ENCODE measurements around the gene GRIK4. TPM values are rescaled to one million over a fixed set of nuclear protein-coding genes. Genes with fewer than 3 reads are reported as not detected.

The GRIK4 gene
- total and polyA plus RNA-seq, 12 donors = 0.33 to 4.8 (median 3.0) TPM

DNA sequence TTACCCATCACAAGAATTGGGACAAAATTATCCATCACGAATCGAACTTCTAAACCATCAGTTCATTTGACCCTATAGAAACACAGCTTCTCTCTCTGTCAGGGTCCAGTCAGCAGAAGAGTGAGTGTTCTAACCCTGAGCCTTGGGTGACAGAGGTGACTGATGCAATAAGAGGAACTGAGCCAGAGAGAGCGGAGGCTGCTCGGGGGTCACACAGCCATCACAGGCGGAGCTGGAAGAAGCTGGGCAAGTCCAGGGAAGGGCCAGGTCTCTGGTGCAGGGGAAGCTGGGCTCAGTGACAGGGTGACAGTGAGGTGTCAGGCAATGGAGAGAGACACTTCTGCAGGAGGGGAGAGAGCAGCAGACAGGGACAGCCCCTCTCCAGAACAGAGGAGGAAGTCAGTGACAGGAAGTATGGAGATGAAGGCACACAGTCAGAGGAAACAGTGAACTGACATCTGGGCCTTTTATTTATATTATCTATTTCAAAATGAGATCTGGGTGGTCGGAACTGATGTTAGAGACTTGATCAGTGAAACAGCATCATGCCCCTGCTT, 328.4 kb downstream of the GRIK4 start:
- Histone ChIP-seq H3K27me3 (no peaks in the 10 kb centered on the region), H3K9me3 (replicated peaks in 1 of 3) (no peaks in the 10 kb centered on the region), H3K4me1 (replicated peaks in 1 of 2) (no peaks in the 10 kb centered on the region), H3K4me3 (no peak overlapping the region), H3K27ac (no peak overlapping the region), H3K36me3 (replicated peaks in 1 of 2) (no peaks in the 10 kb centered on the region)
- DNase-seq = no peak
- intact Hi-C loops (cut with DNase I) = no loop called here
- TF ChIP-seq POLR2A (IDR thresholded peaks at IDR 0.05) = no peak
- TF ChIP-seq, protein P1, sequence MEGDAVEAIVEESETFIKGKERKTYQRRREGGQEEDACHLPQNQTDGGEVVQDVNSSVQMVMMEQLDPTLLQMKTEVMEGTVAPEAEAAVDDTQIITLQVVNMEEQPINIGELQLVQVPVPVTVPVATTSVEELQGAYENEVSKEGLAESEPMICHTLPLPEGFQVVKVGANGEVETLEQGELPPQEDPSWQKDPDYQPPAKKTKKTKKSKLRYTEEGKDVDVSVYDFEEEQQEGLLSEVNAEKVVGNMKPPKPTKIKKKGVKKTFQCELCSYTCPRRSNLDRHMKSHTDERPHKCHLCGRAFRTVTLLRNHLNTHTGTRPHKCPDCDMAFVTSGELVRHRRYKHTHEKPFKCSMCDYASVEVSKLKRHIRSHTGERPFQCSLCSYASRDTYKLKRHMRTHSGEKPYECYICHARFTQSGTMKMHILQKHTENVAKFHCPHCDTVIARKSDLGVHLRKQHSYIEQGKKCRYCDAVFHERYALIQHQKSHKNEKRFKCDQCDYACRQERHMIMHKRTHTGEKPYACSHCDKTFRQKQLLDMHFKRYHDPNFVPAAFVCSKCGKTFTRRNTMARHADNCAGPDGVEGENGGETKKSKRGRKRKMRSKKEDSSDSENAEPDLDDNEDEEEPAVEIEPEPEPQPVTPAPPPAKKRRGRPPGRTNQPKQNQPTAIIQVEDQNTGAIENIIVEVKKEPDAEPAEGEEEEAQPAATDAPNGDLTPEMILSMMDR (IDR thresholded peaks at IDR 0.05) = no peak
- WGBS, 4 donors = 65 to 70% (median 68%) methylated on average over 6 of the region's 6 CpGs

DNA sequence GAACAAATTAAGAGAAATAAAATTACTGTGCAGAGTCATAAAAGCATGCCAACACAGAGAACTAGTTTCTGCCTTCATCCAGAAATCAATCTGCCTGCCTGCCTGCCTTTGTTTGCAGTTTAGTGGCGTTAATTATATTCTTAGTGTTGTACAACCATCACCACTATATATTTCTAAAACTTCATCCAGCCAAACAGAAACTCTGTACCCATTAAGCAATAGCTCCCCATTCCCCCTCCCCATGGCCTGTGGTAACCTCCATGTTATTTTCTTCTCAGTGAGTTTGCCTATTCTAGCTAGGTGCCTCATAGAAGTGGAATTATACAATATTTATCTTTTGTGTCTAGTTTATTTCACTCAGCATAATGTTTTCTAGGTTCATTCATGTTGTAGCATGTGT, 329.1 kb downstream of the GRIK4 start:
- no peak for TF ChIP-seq POLR2A (IDR thresholded peaks at IDR 0.05)
- TF ChIP-seq, protein P1 (IDR thresholded peaks at IDR 0.05) = no peak
- Histone ChIP-seq H3K27me3 (no peaks in the 10 kb centered on the region), H3K27ac (no peak overlapping the region), H3K4me3 (no peak overlapping the region), H3K36me3 (replicated peaks in 1 of 2) (no peaks in the 10 kb centered on the region), H3K9me3 (replicated peaks in 1 of 3) (no peaks in the 10 kb centered on the region), H3K4me1 (replicated peaks in 1 of 2) (no peaks in the 10 kb centered on the region)
- intact Hi-C loops (cut with DNase I) = no loop called here
- no peak for DNase-seq
- 89 to 100% (median 93%) methylated on average over 1 of the region's 1 CpG for WGBS, 4 donors

DNA sequence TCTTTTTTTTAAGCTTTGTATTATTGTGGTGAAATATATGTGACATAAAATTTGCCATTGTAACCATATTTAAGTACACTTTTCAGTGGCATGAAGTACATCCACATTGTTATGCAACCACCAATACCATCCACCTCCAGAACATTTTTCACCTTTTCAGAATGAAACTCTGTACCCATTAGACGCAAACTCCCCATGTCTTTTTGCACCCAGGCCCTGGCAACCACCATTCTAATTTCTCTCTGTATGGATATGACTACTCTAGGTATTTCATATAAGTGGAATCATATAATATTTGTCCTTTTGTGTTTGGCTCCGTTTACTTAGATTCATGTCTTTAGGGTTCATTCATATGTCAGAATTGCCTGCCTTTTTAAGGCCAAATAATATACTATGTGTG, 329.5 kb downstream of the GRIK4 start:
- Histone ChIP-seq H3K36me3 (replicated peaks in 1 of 2) (no peaks in the 10 kb centered on the region), H3K9me3 (replicated peaks in 1 of 3) (no peaks in the 10 kb centered on the region), H3K4me1 (replicated peaks in 1 of 2) (no peaks in the 10 kb centered on the region), H3K4me3 (no peak overlapping the region), H3K27ac (no peak overlapping the region), H3K27me3 (no peaks in the 10 kb centered on the region)
- intact Hi-C loops (cut with DNase I) = no loop called here
- DNase-seq = no peak
- 45 to 72% (median 56%) methylated on average over 2 of the region's 2 CpGs for WGBS, 4 donors
- TF ChIP-seq, protein P1 (IDR thresholded peaks at IDR 0.05) = no peak
- TF ChIP-seq POLR2A (IDR thresholded peaks at IDR 0.05) = no peak

DNA sequence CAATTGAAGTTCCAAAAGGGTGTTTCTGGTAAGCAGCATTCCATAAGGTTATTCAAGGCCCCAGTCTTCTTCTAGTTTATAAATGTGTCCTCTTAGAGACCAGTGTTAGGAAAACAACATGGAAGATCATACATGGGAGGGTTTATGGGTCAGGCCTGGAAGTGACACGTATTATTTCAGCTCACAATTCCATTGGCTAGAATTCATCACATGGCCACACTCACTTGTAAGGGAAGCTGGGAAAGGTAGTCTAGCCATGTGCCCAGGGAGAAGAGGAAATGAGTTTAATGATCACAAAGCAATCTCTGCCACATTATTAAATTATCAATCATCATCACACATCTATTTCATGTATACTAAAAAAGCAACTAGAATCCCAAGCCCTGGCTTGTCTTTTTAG, 330.6 kb downstream of the GRIK4 start:
- no peaks in the 10 kb centered on the region for H3K27me3 ChIP-seq
- no peak for DNase-seq
- TF ChIP-seq, protein P1 (IDR thresholded peaks at IDR 0.05) = no peak
- TF ChIP-seq POLR2A (IDR thresholded peaks at IDR 0.05) = no peak
- no peaks in the 10 kb centered on the region for H3K9me3 ChIP-seq (replicated peaks in 1 of 3)
- H3K4me3 ChIP-seq = no peak overlapping the region
- no peaks in the 10 kb centered on the region for H3K4me1 ChIP-seq (replicated peaks in 1 of 2)
- intact Hi-C loops (cut with DNase I) = no loop called here
- no peak overlapping the region for H3K27ac ChIP-seq
- 76 to 91% (median 86%) methylated on average over 1 of the region's 1 CpG for WGBS, 4 donors
- H3K36me3 ChIP-seq (replicated peaks in 1 of 2) = no peaks in the 10 kb centered on the region
